Measurements from ENCODE around the gene SYNDIG1.
"Not testable (repeated sequence)": the region's sequence is repeated elsewhere in the genome, so short reads cannot be mapped to it uniquely, and the experiment has no call there.

Gene SYNDIG1

GRCh38 chr20:24622856-24623255, 153.4 kb downstream of the SYNDIG1 start:
- Histone ChIP-seq H2BK5ac (ENCODE audit: low read depth, low read length, poor library complexity, severe bottlenecking) (no peak overlapping the region), H3K18ac (ENCODE audit: low read depth in 1 of 2, low read length in 2 of 2) (no peak overlapping the region), H3K4me3 (ENCODE audit: insufficient read depth in 1 of 2, low read depth in 1 of 2, low read length in 2 of 2) (no peak overlapping the region), H2AK5ac (ENCODE audit: low read length, severe bottlenecking) (no peak overlapping the region), H3K27me3 (ENCODE audit: control insufficient read depth in 1 of 2, insufficient read depth in 1 of 2, low read length in 2 of 2) (no peaks in the 10 kb centered on the region), H2BK120ac (ENCODE audit: low read depth, low read length) (no peak overlapping the region), H3K14ac (ENCODE audit: low read length in 2 of 2) (no peak overlapping the region), H4K91ac (ENCODE audit: low read length) (no peak overlapping the region), H3K9ac (ENCODE audit: low read length) (peak overlapping the region; percentile 4), H3K4ac (ENCODE audit: low read depth in 1 of 2, low read length in 2 of 2) (no peak overlapping the region), H2BK12ac (ENCODE audit: low read length in 2 of 2) (no peak overlapping the region), H3K4me2 (ENCODE audit: low read length, poor library complexity, severe bottlenecking) (no peak overlapping the region), H3K23ac (ENCODE audit: low read length in 2 of 2) (no peak overlapping the region), H3K4me1 (ENCODE audit: control insufficient read depth, insufficient read depth, low read depth, low read length) (no peaks in the 10 kb centered on the region), H2AFZ (ENCODE audit: low read depth, low read length) (no peak overlapping the region), H3K27ac (ENCODE audit: low read length, poor library complexity, severe bottlenecking) (no peak overlapping the region), H4K8ac (ENCODE audit: low read length) (no peak overlapping the region), H3K9me3 (ENCODE audit: control insufficient read depth, low read length) (no peaks in the 10 kb centered on the region), H3K79me1 (replicated peaks; ENCODE audit: low read length, poor library complexity, severe bottlenecking) (no peaks in the 10 kb centered on the region), H2BK15ac (ENCODE audit: low read depth, poor library complexity, severe bottlenecking) (no peak overlapping the region), H3K36me3 (ENCODE audit: control insufficient read depth in 1 of 2, insufficient read depth in 2 of 2, low read depth in 1 of 2, low read length in 2 of 2) (no peaks in the 10 kb centered on the region)
- WGBS = 95% methylated on average over 3 of the region's 3 CpGs
- no peak for DNase-seq

GRCh38 chr20:24626141-24626540, 156.7 kb downstream of the SYNDIG1 start:
- not testable (repeated sequence) for H2BK15ac ChIP-seq (ENCODE audit: low read depth, poor library complexity, severe bottlenecking); H3K27ac ChIP-seq (ENCODE audit: low read length, poor library complexity, severe bottlenecking); H3K18ac ChIP-seq (ENCODE audit: low read depth in 1 of 2, low read length in 2 of 2); H2AK5ac ChIP-seq (ENCODE audit: low read length, severe bottlenecking); H3K4me1 ChIP-seq (ENCODE audit: control insufficient read depth, insufficient read depth, low read depth, low read length); H3K9me3 ChIP-seq (ENCODE audit: control insufficient read depth, low read length); H4K8ac ChIP-seq (ENCODE audit: low read length); H4K91ac ChIP-seq (ENCODE audit: low read length); H3K14ac ChIP-seq (ENCODE audit: low read length in 2 of 2); H2BK12ac ChIP-seq (ENCODE audit: low read length in 2 of 2); H3K9ac ChIP-seq (ENCODE audit: low read length); H2AFZ ChIP-seq (ENCODE audit: low read depth, low read length); DNase-seq; H3K36me3 ChIP-seq (ENCODE audit: control insufficient read depth in 1 of 2, insufficient read depth in 2 of 2, low read depth in 1 of 2, low read length in 2 of 2); H3K4me2 ChIP-seq (ENCODE audit: low read length, poor library complexity, severe bottlenecking); H2BK120ac ChIP-seq (ENCODE audit: low read depth, low read length); H3K27me3 ChIP-seq (ENCODE audit: control insufficient read depth in 1 of 2, insufficient read depth in 1 of 2, low read length in 2 of 2); H2BK5ac ChIP-seq (ENCODE audit: low read depth, low read length, poor library complexity, severe bottlenecking); H3K4me3 ChIP-seq (ENCODE audit: insufficient read depth in 1 of 2, low read depth in 1 of 2, low read length in 2 of 2); H3K4ac ChIP-seq (ENCODE audit: low read depth in 1 of 2, low read length in 2 of 2); H3K79me1 ChIP-seq (replicated peaks; ENCODE audit: low read length, poor library complexity, severe bottlenecking); H3K23ac ChIP-seq (ENCODE audit: low read length in 2 of 2)
- WGBS = 93% methylated on average over 11 of the region's 29 CpGs

GRCh38 chr20:24627291-24627690, 157.9 kb downstream of the SYNDIG1 start:
- Histone ChIP-seq H3K27ac (ENCODE audit: low read length, poor library complexity, severe bottlenecking) (no peak overlapping the region), H3K4me3 (ENCODE audit: insufficient read depth in 1 of 2, low read depth in 1 of 2, low read length in 2 of 2) (no peak overlapping the region), H3K36me3 (ENCODE audit: control insufficient read depth in 1 of 2, insufficient read depth in 2 of 2, low read depth in 1 of 2, low read length in 2 of 2) (no peaks in the 10 kb centered on the region), H3K18ac (ENCODE audit: low read depth in 1 of 2, low read length in 2 of 2) (no peak overlapping the region), H2AFZ (ENCODE audit: low read depth, low read length) (no peak overlapping the region), H3K9me3 (ENCODE audit: control insufficient read depth, low read length) (no peaks in the 10 kb centered on the region), H3K4ac (ENCODE audit: low read depth in 1 of 2, low read length in 2 of 2) (no peak overlapping the region), H3K14ac (ENCODE audit: low read length in 2 of 2) (no peak overlapping the region), H2BK12ac (ENCODE audit: low read length in 2 of 2) (no peak overlapping the region), H2AK5ac (ENCODE audit: low read length, severe bottlenecking) (no peak overlapping the region), H2BK120ac (ENCODE audit: low read depth, low read length) (no peak overlapping the region), H4K91ac (ENCODE audit: low read length) (no peak overlapping the region), H3K23ac (ENCODE audit: low read length in 2 of 2) (no peak overlapping the region), H4K8ac (ENCODE audit: low read length) (no peak overlapping the region), H3K4me2 (ENCODE audit: low read length, poor library complexity, severe bottlenecking) (no peak overlapping the region), H3K4me1 (ENCODE audit: control insufficient read depth, insufficient read depth, low read depth, low read length) (no peaks in the 10 kb centered on the region), H3K27me3 (ENCODE audit: control insufficient read depth in 1 of 2, insufficient read depth in 1 of 2, low read length in 2 of 2) (no peaks in the 10 kb centered on the region), H2BK15ac (ENCODE audit: low read depth, poor library complexity, severe bottlenecking) (no peak overlapping the region), H3K9ac (ENCODE audit: low read length) (no peak overlapping the region), H3K79me1 (replicated peaks; ENCODE audit: low read length, poor library complexity, severe bottlenecking) (no peaks in the 10 kb centered on the region), H2BK5ac (ENCODE audit: low read depth, low read length, poor library complexity, severe bottlenecking) (no peak overlapping the region)
- DNase-seq = no peak
- WGBS = 94% methylated on average over 6 of the region's 6 CpGs

- no peaks in the 10 kb centered on the region for H3K27me3 ChIP-seq (ENCODE audit: control insufficient read depth in 1 of 2, insufficient read depth in 1 of 2, low read length in 2 of 2)
- H3K9me3 ChIP-seq (ENCODE audit: control insufficient read depth, low read length) = no peaks in the 10 kb centered on the region
- no peak overlapping the region for H3K4me3 ChIP-seq (ENCODE audit: insufficient read depth in 1 of 2, low read depth in 1 of 2, low read length in 2 of 2)
- H3K4ac ChIP-seq (ENCODE audit: low read depth in 1 of 2, low read length in 2 of 2) = no peak overlapping the region
- no peak for DNase-seq
- no peaks in the 10 kb centered on the region for H3K79me1 ChIP-seq (replicated peaks; ENCODE audit: low read length, poor library complexity, severe bottlenecking)
- no peak overlapping the region for H2BK5ac ChIP-seq (ENCODE audit: low read depth, low read length, poor library complexity, severe bottlenecking)
- H3K4me2 ChIP-seq (ENCODE audit: low read length, poor library complexity, severe bottlenecking) = no peak overlapping the region
- H3K4me1 ChIP-seq (ENCODE audit: control insufficient read depth, insufficient read depth, low read depth, low read length) = peaks cover 1% of the 10 kb centered on the region
- no peak overlapping the region for H2AFZ ChIP-seq (ENCODE audit: low read depth, low read length)
- H2AK5ac ChIP-seq (ENCODE audit: low read length, severe bottlenecking) = no peak overlapping the region
- peak overlapping the region in 1 of 2 experiments; percentile 33 for H2BK12ac ChIP-seq (ENCODE audit: low read length in 2 of 2)
- H3K14ac ChIP-seq (ENCODE audit: low read length in 2 of 2) = no peak overlapping the region
- no peak overlapping the region for H4K8ac ChIP-seq (ENCODE audit: low read length)
- no peak overlapping the region for H2BK15ac ChIP-seq (ENCODE audit: low read depth, poor library complexity, severe bottlenecking)
- no peak overlapping the region for H3K18ac ChIP-seq (ENCODE audit: low read depth in 1 of 2, low read length in 2 of 2)
- 93% methylated on average over 8 of the region's 12 CpGs for WGBS
- H4K91ac ChIP-seq (ENCODE audit: low read length) = no peak overlapping the region
- H3K23ac ChIP-seq (ENCODE audit: low read length in 2 of 2) = no peak overlapping the region
- H3K27ac ChIP-seq (ENCODE audit: low read length, poor library complexity, severe bottlenecking) = no peak overlapping the region
- no peak overlapping the region for H3K9ac ChIP-seq (ENCODE audit: low read length)
- H3K36me3 ChIP-seq (ENCODE audit: control insufficient read depth in 1 of 2, insufficient read depth in 2 of 2, low read depth in 1 of 2, low read length in 2 of 2) = no peaks in the 10 kb centered on the region
- no peak overlapping the region for H2BK120ac ChIP-seq (ENCODE audit: low read depth, low read length)
Observed at GRCh38 chr20:24627926-24628325, 158.5 kb downstream of the SYNDIG1 start.
